ENCODE results near the gene TAF5L.

Gene TAF5L

GRCh38 chr1:229625915-229626831 lies at the start of gene TAF5L, which contains the start of gene URB2:
Gene TAF5L, minus strand, starts transcription at chr1:229626122. Its CDS starts 11,640 bp downstream, at chr1:229614482.
Gene URB2, plus strand, starts transcription at chr1:229626247. Its CDS starts 1,387 bp downstream, at chr1:229627634.
- DNase-seq (ENCODE audit: low read depth in 2 of 2): peak; percentile 68 to 75

- no peak for DNase-seq (ENCODE audit: low read depth in 2 of 2)
These were observed 49.5 kb upstream of the TAF5L start for GRCh38 chr1:229675396-229675795.

- DNase-seq (ENCODE audit: low read depth in 2 of 2): no peak
These were observed 48.1 kb upstream of the TAF5L start for GRCh38 chr1:229674042-229674441.

- no peak for DNase-seq (ENCODE audit: low read depth in 2 of 2)
These were observed 46.3 kb upstream of the TAF5L start for GRCh38 chr1:229672246-229672645.

- no peak for DNase-seq (ENCODE audit: low read depth in 2 of 2)
These were observed 45.4 kb upstream of the TAF5L start for GRCh38 chr1:229671310-229671709.

- no peak for DNase-seq (ENCODE audit: low read depth in 2 of 2)
These were observed 43.4 kb upstream of the TAF5L start for GRCh38 chr1:229669333-229669732.

GRCh38 chr1:229666585-229666984 lies 40.7 kb upstream of the TAF5L start:
- no peak for DNase-seq (ENCODE audit: low read depth in 2 of 2)

GRCh38 chr1:229665912-229666558 lies 40.1 kb upstream of the TAF5L start:
- no peak for DNase-seq (ENCODE audit: low read depth in 2 of 2)

- DNase-seq (ENCODE audit: low read depth in 2 of 2): peak; percentile 75 to 85
These were observed 38.3 kb upstream of the TAF5L start for GRCh38 chr1:229664133-229664689.

GRCh38 chr1:229661897-229662296 lies 36.0 kb upstream of the TAF5L start:
- no peak for DNase-seq (ENCODE audit: low read depth in 2 of 2)

- DNase-seq (ENCODE audit: low read depth in 2 of 2): peak; percentile 52 to 63
These were observed 35.3 kb upstream of the TAF5L start for GRCh38 chr1:229661022-229661877.

- DNase-seq (ENCODE audit: low read depth in 2 of 2): no peak
These were observed 32.3 kb upstream of the TAF5L start for GRCh38 chr1:229657993-229658755.

- no peak for DNase-seq (ENCODE audit: low read depth in 2 of 2)
These were observed 29.9 kb upstream of the TAF5L start for GRCh38 chr1:229655781-229656180.

GRCh38 chr1:229653420-229653819 lies 27.5 kb upstream of the TAF5L start:
- DNase-seq (ENCODE audit: low read depth in 2 of 2): no peak

GRCh38 chr1:229651546-229651945 lies 25.6 kb upstream of the TAF5L start:
- DNase-seq (ENCODE audit: low read depth in 2 of 2): no peak

- DNase-seq (ENCODE audit: low read depth in 2 of 2): no peak
These were observed 24.1 kb upstream of the TAF5L start for GRCh38 chr1:229650045-229650444.

GRCh38 chr1:229648406-229648805 lies 22.5 kb upstream of the TAF5L start:
- DNase-seq (ENCODE audit: low read depth in 2 of 2): no peak

- DNase-seq (ENCODE audit: low read depth in 2 of 2): no peak
These were observed 19.5 kb upstream of the TAF5L start for GRCh38 chr1:229645324-229645993.

GRCh38 chr1:229643996-229644745 lies 18.2 kb upstream of the TAF5L start:
- no peak for DNase-seq (ENCODE audit: low read depth in 2 of 2)

- no peak for DNase-seq (ENCODE audit: low read depth in 2 of 2)
These were observed 17.0 kb upstream of the TAF5L start for GRCh38 chr1:229642970-229643369.
